GM18517 (cell line): ENCODE results near the gene COL5A1.

Source experiments
- ATAC-seq: cut with Tn5 transposase; IDR thresholded peaks from one replicate; pipeline ENCODE4 v1.9.1; 2021; ENCODE audit warnings: mild to moderate bottlenecking, moderate library complexity; ENCODE audit not compliant: unreplicated experiment

Gene COL5A1

DNA sequence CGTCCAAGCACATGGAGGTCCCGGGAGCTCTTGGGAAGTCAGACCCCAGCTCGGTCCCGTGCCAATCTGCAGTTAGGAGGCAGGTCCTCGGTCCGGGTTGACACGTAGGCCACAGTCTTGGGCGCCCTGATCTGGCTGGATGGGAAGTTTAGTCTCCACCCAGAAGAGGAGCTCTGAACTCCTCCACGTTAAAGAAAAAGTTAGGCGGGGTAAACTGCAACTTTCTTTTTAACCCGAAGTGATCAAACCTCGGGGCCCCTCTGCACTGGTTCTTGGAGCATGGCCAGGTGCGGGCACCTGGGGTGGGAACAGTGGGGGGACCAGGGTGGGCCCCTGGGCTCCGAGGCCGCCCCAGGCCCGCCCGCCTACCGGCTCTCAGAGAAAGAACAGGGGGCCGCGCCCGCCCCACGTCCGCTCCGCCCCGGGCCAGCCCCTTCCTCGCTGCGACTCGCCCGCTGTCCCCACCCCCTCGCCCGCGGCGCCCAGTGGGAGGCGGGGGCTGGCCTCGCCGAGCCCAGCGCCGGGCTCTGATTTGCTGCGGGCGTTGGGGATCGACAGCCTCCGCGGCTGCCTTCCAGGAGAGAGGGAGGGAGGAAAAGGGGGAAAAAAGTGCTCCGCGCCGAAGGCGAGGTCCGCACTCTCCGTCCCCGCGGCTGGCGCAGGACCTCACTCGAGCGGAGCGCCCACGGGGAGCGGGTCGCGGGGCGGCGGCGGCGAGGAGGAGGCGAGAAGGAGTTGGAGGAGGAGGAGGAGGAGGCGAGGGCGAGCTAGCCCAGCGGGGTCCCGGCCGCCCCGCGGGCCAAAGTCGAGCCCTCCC, at the start of gene COL5A1:
COL5A1 (plus strand) TSS at position 631 of the 817 bp plus-strand sequence. CDS start 385 bp downstream, outside the sequence.
- no peak for ATAC-seq

DNA sequence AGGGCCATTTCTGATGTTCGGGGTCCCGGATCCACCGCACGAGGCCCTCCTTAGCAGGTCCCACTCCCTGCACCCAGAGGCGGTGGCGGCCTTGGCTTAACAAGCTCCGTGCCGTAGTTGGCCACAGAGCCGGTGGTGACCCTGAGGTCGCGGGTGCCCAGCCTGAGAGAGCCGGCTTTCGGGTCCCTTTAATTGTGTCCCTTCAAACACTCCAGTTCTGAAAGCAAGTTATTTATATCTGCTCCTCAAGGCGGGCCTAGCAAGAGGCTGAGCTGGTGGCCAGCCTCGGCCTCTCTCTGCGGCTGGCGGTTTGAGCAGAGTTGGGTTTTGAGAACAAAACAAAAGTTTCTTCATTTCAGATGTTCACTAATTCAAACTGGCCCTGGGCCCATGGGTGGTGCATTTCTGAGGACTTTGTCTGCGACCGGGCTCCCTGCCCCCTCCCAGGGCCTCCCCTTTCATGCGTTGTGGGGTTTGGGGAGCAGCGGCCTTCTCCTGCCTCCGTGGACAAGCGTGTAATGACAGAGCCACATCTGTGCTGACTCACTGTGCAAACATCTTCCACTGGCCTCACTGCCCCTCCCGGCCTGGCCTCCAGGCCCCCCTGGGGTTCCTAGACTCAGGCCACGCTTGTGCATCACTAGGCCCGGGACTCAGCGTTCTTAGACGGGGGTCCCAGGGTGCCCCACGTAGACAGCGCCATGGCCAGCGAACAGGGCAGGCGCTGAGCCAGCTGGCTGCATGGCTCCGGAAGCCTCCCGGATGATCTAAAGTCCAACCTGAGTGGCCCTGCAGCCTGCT, 49.4 kb upstream of the COL5A1 start:
- ATAC-seq: no peak

DNA sequence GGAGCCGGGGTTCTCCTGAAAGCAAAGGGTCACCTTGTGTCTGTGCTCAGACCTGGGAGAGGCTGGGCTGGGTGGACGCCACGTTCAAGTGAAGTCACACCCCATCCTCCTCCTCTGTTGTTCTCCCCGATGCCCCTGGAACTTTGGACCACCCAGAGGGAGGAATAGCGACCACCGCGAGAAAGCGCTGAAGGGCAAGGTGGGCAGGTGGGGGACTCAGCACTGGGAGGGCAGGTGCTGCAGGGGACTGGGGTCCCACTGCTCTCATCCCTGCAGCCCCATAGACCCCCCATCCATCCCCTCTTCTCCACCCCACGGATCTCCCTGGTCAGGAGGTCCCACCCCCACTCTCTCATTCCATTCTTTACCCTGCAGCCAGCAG, 48.8 kb upstream of the COL5A1 start:
- ATAC-seq: no peak

- no peak for ATAC-seq
Observed at GRCh38 chr9:134593286-134594077, 48.1 kb upstream of the COL5A1 start.

- no peak for ATAC-seq
Observed at GRCh38 chr9:134594078-134594941, 47.3 kb upstream of the COL5A1 start.

DNA sequence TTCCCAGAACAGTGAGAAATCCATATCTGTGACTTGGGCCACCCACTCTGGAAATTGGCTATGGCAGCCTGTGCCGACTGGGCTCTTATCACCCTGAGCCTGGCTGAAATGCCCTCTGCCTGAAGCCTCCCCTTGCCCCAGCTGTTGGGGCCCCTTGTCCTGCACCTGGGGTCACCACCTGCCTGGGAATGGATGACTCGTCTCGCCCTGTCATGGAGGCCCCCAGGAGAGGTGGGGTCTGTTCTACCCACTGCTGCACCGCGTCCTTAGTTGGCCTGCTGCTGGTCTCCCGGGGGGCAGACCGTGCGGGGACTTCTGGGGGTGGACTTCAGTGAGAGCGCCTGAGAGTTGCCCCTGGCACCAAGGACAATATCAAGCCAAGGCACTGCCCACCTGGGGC, 46.6 kb upstream of the COL5A1 start:
- no peak for ATAC-seq

DNA sequence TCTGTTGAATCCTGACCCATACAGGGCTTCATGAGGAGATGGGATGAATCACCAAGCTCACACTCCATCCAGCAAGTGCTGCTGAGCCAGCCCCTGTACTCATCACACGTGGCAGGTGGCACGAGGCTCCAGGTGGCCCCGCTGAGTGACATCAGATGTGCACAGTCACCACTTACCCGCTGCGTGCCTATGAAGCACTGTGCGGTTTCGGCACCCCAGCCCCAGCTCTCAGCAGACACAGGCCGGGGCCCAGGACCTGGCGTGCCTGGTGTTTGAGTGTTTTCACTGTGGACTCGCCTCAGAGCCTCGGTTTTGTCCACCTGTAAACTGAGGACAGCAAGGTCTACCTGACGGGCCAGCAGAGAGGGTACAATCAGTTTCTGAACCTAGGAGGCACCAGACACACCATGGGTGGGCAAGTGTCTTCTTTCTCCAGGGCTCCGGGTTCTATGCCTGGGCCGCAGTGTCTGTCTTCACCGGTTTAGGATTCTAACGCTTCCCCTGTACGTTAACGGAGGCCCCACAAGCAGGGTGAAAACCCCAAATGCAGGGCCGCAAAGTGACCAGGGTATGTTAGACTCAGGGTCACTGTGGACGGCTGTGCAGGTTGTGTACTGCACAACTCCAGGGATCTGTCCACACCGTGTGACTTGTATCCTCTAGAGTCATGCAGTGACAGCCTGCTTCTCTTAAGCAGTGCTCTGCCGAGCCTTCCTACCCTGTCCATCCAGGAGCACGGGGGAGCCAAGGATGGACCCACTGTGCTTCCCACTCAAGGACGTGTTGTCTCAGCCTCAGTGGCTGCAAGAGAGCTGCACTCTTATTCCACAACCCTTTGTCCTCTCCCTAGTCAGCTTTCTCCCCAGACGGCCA, 44.3 kb upstream of the COL5A1 start:
- no peak for ATAC-seq

GRCh38 chr9:134597957-134598883, 43.4 kb upstream of the COL5A1 start:
- no peak for ATAC-seq

GRCh38 chr9:134598884-134599245, 42.7 kb upstream of the COL5A1 start:
- ATAC-seq: no peak

DNA sequence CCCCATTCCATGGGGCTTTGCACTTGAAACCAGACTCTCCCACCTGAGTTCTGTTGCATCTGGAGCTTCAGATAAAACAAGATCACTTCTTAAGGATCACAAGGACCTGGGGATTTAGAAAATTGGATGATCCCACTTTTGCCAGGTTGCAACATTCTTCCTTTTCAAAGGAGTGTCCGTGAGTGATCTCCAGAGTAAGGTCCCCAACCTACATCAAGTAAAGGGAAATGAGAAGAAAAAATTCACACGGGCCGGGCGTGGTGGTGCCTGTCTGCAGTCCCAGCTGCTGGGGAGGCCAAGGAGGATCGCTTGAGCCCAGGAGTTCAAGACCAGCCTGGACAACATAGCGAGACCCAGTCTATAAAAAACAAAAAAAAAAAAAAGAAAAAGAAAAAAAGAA, 41.2 kb upstream of the COL5A1 start:
- no peak for ATAC-seq

DNA sequence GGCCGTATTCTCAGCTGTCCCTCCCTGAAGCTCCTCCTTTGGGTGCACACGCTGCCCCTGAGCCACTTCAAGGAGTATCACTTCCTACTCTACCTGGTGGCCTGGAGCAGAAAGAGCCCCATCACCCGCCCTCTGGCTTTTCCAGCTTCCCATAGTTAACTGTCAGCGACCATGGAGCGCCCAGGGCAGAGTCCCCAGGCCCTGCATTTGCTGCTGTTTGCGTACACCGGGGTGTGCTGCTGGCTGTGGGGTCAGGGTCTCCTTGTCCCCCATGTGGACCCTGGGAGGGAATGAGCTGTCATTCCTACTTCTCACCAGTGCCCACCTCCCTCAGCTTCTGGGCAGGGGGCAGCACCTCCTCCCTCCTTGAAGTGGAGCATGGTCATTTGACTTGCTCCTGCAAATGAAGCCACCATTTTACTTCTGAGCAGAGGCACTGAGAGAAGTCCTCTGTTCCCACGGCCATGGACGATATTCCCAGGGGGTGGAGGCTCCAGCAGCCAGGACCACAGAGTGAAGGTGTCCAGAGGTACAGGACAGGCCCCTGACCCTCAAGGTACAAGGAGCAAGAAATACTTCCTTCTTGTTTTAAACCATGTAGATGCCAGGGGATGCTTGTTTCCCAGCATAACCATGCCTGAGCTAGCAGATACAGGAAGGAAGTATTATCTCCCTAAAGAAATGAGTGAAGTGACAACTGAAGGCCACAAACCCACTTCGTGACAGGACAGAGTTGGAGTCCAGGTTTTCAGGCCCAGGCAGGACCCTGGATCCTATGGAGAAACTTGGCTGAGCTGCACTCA, 40.6 kb upstream of the COL5A1 start:
- no peak for ATAC-seq

DNA sequence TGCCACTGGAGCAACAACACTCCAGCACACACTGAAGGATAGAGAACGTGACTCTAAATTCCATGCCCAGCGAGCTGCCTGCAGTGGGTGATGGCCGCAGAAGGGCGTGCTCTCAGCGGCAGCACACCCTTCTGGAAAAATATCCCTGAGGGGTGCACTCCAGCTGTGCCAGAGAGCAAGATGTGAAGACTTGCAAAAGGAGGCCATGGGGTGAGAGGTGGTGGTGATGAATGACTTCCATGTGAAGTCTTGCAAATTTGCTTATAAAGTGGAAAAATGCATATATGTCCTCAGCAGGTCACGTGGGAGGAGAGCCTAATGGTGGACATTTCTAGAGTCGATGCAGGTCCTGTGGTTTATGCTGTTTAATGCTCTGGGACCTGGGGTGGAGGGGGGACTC, 39.8 kb upstream of the COL5A1 start:
- ATAC-seq: no peak

DNA sequence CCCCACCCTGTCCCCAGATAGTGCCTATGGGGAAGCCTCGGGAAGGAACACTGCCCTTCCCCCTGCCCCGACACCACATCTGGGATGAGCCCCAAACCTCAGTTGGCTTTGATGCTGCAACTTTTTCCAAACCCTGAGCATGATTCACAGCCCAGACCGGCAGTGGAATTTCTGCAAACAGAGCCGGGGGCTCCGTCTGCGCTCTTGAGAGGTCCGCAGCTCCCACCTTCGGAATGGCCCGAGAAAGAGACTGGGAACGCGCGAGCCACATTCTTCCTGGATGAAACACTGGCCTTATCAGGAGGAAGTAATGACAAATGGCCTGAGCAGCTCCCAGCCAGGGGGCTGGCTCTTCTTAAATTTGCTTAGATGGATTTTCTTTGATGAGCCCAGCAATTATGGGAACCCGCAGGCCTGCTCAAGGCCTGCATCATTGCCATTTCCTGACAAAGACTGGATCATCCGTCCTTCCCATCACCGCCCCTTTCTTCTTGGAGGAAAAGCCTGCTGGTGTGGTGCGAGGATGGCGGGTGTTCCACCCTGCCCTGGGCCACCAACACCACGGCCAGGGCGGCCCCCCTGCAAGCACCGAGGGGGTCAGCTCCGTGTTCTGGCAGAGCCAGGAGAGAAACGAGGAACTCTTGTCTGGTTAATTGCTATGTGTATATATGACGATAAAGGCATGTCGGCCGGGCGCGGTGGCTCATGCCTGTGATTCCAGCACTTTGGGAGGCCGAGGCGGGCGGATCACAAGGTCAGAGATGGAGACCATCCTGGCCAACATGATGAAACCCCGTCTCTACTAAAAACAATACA, 38.8 kb upstream of the COL5A1 start:
- no peak for ATAC-seq

GRCh38 chr9:134604834-134605233, 36.8 kb upstream of the COL5A1 start:
- no peak for ATAC-seq

- ATAC-seq: no peak
Observed at GRCh38 chr9:134605351-134605965, 36.1 kb upstream of the COL5A1 start.

- no peak for ATAC-seq
Observed at GRCh38 chr9:134605966-134606357, 35.6 kb upstream of the COL5A1 start.
